Measurements from ENCODE around the gene KCNJ8.

Gene KCNJ8

DNA sequence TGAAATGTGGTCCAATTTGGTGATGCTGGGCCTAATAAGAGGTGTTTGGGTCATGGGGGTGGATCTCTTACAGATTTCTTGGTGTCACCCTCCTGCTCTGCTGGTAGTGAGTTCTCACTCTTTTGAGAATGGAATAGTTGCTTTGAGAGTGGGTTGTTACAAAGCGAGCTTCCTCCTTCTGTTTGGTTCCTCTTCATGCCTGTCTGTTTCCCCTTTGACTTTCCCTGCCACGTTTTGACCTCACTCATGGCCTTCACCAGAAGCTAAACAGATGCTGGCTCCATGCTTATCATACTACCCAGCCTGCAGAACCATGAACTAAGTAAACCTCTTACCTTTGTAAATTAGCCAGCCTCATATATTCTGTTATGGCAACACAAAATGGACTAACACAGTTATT, 59.1 kb downstream of the KCNJ8 start:
- TF ChIP-seq, protein P1, sequence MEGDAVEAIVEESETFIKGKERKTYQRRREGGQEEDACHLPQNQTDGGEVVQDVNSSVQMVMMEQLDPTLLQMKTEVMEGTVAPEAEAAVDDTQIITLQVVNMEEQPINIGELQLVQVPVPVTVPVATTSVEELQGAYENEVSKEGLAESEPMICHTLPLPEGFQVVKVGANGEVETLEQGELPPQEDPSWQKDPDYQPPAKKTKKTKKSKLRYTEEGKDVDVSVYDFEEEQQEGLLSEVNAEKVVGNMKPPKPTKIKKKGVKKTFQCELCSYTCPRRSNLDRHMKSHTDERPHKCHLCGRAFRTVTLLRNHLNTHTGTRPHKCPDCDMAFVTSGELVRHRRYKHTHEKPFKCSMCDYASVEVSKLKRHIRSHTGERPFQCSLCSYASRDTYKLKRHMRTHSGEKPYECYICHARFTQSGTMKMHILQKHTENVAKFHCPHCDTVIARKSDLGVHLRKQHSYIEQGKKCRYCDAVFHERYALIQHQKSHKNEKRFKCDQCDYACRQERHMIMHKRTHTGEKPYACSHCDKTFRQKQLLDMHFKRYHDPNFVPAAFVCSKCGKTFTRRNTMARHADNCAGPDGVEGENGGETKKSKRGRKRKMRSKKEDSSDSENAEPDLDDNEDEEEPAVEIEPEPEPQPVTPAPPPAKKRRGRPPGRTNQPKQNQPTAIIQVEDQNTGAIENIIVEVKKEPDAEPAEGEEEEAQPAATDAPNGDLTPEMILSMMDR (IDR thresholded peaks at IDR 0.05; ENCODE audit: low read depth, low read length) = no peak

More for the DNA sequence above, 59.1 kb downstream of the KCNJ8 start:
- H3K4me3 ChIP-seq (ENCODE audit: low read depth, low read length) = no peak overlapping the region

Measured in WI38 (cell line).